ENCODE results near the gene OR6C6. TPM values are rescaled to one million over a fixed set of nuclear protein-coding genes. Genes with fewer than 3 reads are reported as not detected.

The OR6C6 gene
- total RNA-seq, 2 experiments from 2014 or later: not detected

GRCh38 chr12:55320201-55320600 is 23.8 kb upstream of the OR6C6 start:
- CTCF ChIA-PET: no interaction called here
- H3K27ac ChIP-seq (ENCODE audit: low read depth in 1 of 2, low read length in 2 of 2): no peak overlapping the region
- DNase-seq: no peak
- no peaks in the 10 kb centered on the region for H3K36me3 Mint-ChIP-seq (ENCODE audit: low read depth)
- TF ChIP-seq CTCF (IDR thresholded peaks at IDR 0.05): no peak
- intact Hi-C loops (cut with DNase I, micrococcal nuclease): no loop called here
- H3K27me3 ChIP-seq (ENCODE audit: control insufficient read depth in 1 of 2, insufficient read depth in 2 of 2, low read length in 2 of 2): peaks cover 4 to 17% of the 10 kb centered on the region in 2 experiments
- no peaks in the 10 kb centered on the region for H3K9me3 Mint-ChIP-seq
- peaks cover 0 to 5% of the 10 kb centered on the region in 2 experiments for H3K9me3 ChIP-seq (ENCODE audit: control insufficient read depth in 1 of 2, insufficient read depth in 1 of 2, low read length in 2 of 2)
- no peak overlapping the region for H3K4me3 ChIP-seq (ENCODE audit: low read length)
- peaks cover 34% of the 10 kb centered on the region for H3K27me3 Mint-ChIP-seq
- no peak for ATAC-seq (ENCODE audit: poor library complexity)
- POLR2A ChIA-PET: no interaction called here
- no peak overlapping the region for H3K27ac Mint-ChIP-seq
- H3K36me3 ChIP-seq (ENCODE audit: insufficient read depth, low read length): no peaks in the 10 kb centered on the region
- no peaks in the 10 kb centered on the region for H3K4me1 Mint-ChIP-seq (ENCODE audit: low read depth)
- no peaks in the 10 kb centered on the region for H3K4me1 ChIP-seq (ENCODE audit: insufficient read depth, low read length)
- H3K4me3 Mint-ChIP-seq: no peak overlapping the region

GRCh38 chr12:55314043-55314442 is 17.7 kb upstream of the OR6C6 start, which contains the start of gene OR6C1:
Gene OR6C1 (plus strand): TSS chr12:55314343. CDS start chr12:55320600, 6,257 bp downstream.
- ATAC-seq (ENCODE audit: poor library complexity) (no peak), DNase-seq (no peak)
- H3K9me3 ChIP-seq (ENCODE audit: control insufficient read depth in 1 of 2, insufficient read depth in 1 of 2, low read length in 2 of 2): peaks cover 0 to under 1% of the 10 kb centered on the region in 2 experiments
- no peak within 1 kb of the TSS for H3K4me3 ChIP-seq (ENCODE audit: low read length)
- H3K27me3 ChIP-seq (ENCODE audit: control insufficient read depth in 1 of 2, insufficient read depth in 2 of 2, low read length in 2 of 2): peaks cover 0 to 15% of the 10 kb centered on the region in 2 experiments
- Mint-ChIP-seq H3K27ac (no peak within 1 kb of the TSS), H3K27me3 (peaks cover 33% of the 10 kb centered on the region), H3K9me3 (peaks cover 2% of the 10 kb centered on the region), H3K4me3 (no peak within 1 kb of the TSS), H3K36me3 (ENCODE audit: low read depth) (no peaks in the 10 kb centered on the region), H3K4me1 (ENCODE audit: low read depth) (no peaks in the 10 kb centered on the region)
- ChIA-PET CTCF (no interaction called here), POLR2A (no interaction called here)
- no peaks in the 10 kb centered on the region for H3K4me1 ChIP-seq (ENCODE audit: insufficient read depth, low read length)
- H3K27ac ChIP-seq (ENCODE audit: low read depth in 1 of 2, low read length in 2 of 2): no peak within 1 kb of the TSS
- no peak for TF ChIP-seq CTCF (IDR thresholded peaks at IDR 0.05)
- no peaks in the 10 kb centered on the region for H3K36me3 ChIP-seq (ENCODE audit: insufficient read depth, low read length)
- intact Hi-C loops (cut with DNase I, micrococcal nuclease): no loop called here

- Histone ChIP-seq H3K4me3 (ENCODE audit: low read length) (no peak overlapping the region), H3K36me3 (ENCODE audit: insufficient read depth, low read length) (no peaks in the 10 kb centered on the region), H3K27ac (ENCODE audit: low read depth in 1 of 2, low read length in 2 of 2) (no peak overlapping the region), H3K27me3 (ENCODE audit: control insufficient read depth in 1 of 2, insufficient read depth in 2 of 2, low read length in 2 of 2) (peaks cover 0 to 10% of the 10 kb centered on the region in 2 experiments), H3K4me1 (ENCODE audit: insufficient read depth, low read length) (no peaks in the 10 kb centered on the region), H3K9me3 (ENCODE audit: control insufficient read depth in 1 of 2, insufficient read depth in 1 of 2, low read length in 2 of 2) (no peaks in the 10 kb centered on the region)
- ChIA-PET POLR2A (no interaction called here), CTCF (no interaction called here)
- Mint-ChIP-seq H3K36me3 (ENCODE audit: low read depth) (no peaks in the 10 kb centered on the region), H3K4me1 (ENCODE audit: low read depth) (no peaks in the 10 kb centered on the region), H3K27me3 (peaks cover 52% of the 10 kb centered on the region), H3K9me3 (no peaks in the 10 kb centered on the region), H3K27ac (no peak overlapping the region), H3K4me3 (no peak overlapping the region)
- intact Hi-C loops (cut with DNase I, micrococcal nuclease): no loop called here
- no peak for TF ChIP-seq CTCF (IDR thresholded peaks at IDR 0.05)
- no peak for ATAC-seq (ENCODE audit: poor library complexity)
- DNase-seq: no peak
Measured at GRCh38 chr12:55289999-55290398, 6.4 kb downstream of the OR6C6 start.

Measured in CD4-positive, alpha-beta T cell (primary cell).